ENCODE results near the gene PCDHB16. TPM values are rescaled to one million over a fixed set of nuclear protein-coding genes. Genes with fewer than 3 reads are reported as not detected.
"Not testable (repeated sequence)": the region's sequence is repeated elsewhere in the genome, so short reads cannot be mapped to it uniquely, and the experiment has no call there.

The PCDHB16 gene
- 0.03 and 0.07 TPM in 2 replicates for total RNA-seq (2014; rRNA removed; shearing (Covaris generic))

GRCh38 chr5:141182248-141182647 lies at the start of gene PCDHB16:
Gene PCDHB16, plus strand, starts transcription at chr5:141182387. Its CDS starts 173 bp downstream, at chr5:141182560.
- Histone ChIP-seq H3K36me3 (replicated peaks; ENCODE audit: control insufficient read depth, insufficient read depth, low read length) (no peaks in the 10 kb centered on the region), H3K4me3 (ENCODE audit: insufficient read depth, low read depth, low read length) (no peak within 1 kb of the TSS), H3K27me3 (ENCODE audit: control insufficient read depth, insufficient read depth, low read length) (no peaks in the 10 kb centered on the region)
- peak; percentile 81 for DNase-seq

- H3K27me3 ChIP-seq (ENCODE audit: control insufficient read depth, insufficient read depth, low read length) = no peaks in the 10 kb centered on the region
- peak; percentile 53 for DNase-seq
- H3K4me3 ChIP-seq (ENCODE audit: insufficient read depth, low read depth, low read length) = peak within 1 kb of the TSS; percentile 44; the same call in 1 of the 2 replicates
- no peaks in the 10 kb centered on the region for H3K36me3 ChIP-seq (replicated peaks; ENCODE audit: control insufficient read depth, insufficient read depth, low read length)
These were observed 47.0 kb upstream of the PCDHB16 start, which contains the start of gene PCDHB5 for GRCh38 chr5:141135030-141135717. Gene PCDHB5, plus strand, starts transcription at chr5:141135206. Its CDS starts 229 bp downstream, at chr5:141135435.

GRCh38 chr5:141135718-141136266 lies 46.4 kb upstream of the PCDHB16 start:
- Histone ChIP-seq H3K4me3 (ENCODE audit: insufficient read depth, low read depth, low read length) (peak overlapping the region; percentile 44; the same call in 1 of the 2 replicates), H3K36me3 (replicated peaks; ENCODE audit: control insufficient read depth, insufficient read depth, low read length) (no peaks in the 10 kb centered on the region), H3K27me3 (ENCODE audit: control insufficient read depth, insufficient read depth, low read length) (no peaks in the 10 kb centered on the region)
- DNase-seq = no peak

- H3K36me3 ChIP-seq (replicated peaks; ENCODE audit: control insufficient read depth, insufficient read depth, low read length); H3K4me3 ChIP-seq (ENCODE audit: insufficient read depth, low read depth, low read length); H3K27me3 ChIP-seq (ENCODE audit: control insufficient read depth, insufficient read depth, low read length); DNase-seq: not testable (repeated sequence)
These were observed 44.8 kb upstream of the PCDHB16 start for GRCh38 chr5:141137346-141137745.

- Histone ChIP-seq H3K27me3 (ENCODE audit: control insufficient read depth, insufficient read depth, low read length) (no peaks in the 10 kb centered on the region), H3K4me3 (ENCODE audit: insufficient read depth, low read depth, low read length) (no peak within 1 kb of the TSS)
- peak; percentile 70 for DNase-seq
These were observed 32.4 kb upstream of the PCDHB16 start, which contains the start of gene PCDHB6 for GRCh38 chr5:141149812-141150211. Gene PCDHB6, plus strand, starts transcription at chr5:141150057. Its CDS starts 201 bp downstream, at chr5:141150258.

GRCh38 chr5:141150224-141150992 lies 31.8 kb upstream of the PCDHB16 start:
- H3K36me3 ChIP-seq (replicated peaks; ENCODE audit: control insufficient read depth, insufficient read depth, low read length) = no peaks in the 10 kb centered on the region
- no peak for DNase-seq
- no peak overlapping the region for H3K4me3 ChIP-seq (ENCODE audit: insufficient read depth, low read depth, low read length)
- no peaks in the 10 kb centered on the region for H3K27me3 ChIP-seq (ENCODE audit: control insufficient read depth, insufficient read depth, low read length)

More at GRCh38 chr5:141149812-141150211, 32.4 kb upstream of the PCDHB16 start, which contains the start of gene PCDHB6:
- no peaks in the 10 kb centered on the region for H3K36me3 ChIP-seq (replicated peaks; ENCODE audit: control insufficient read depth, insufficient read depth, low read length)

- Histone ChIP-seq H3K27me3 (ENCODE audit: control insufficient read depth, insufficient read depth, low read length) (no peaks in the 10 kb centered on the region), H3K4me3 (ENCODE audit: insufficient read depth, low read depth, low read length) (no peak overlapping the region), H3K36me3 (replicated peaks; ENCODE audit: control insufficient read depth, insufficient read depth, low read length) (no peaks in the 10 kb centered on the region)
- no peak for DNase-seq
These were observed 31.2 kb upstream of the PCDHB16 start for GRCh38 chr5:141150993-141151325.

GRCh38 chr5:141151632-141152031 lies 30.6 kb upstream of the PCDHB16 start:
- not testable (repeated sequence) for H3K36me3 ChIP-seq (replicated peaks; ENCODE audit: control insufficient read depth, insufficient read depth, low read length)

GRCh38 chr5:141152096-141152495 lies 30.1 kb upstream of the PCDHB16 start:
- not testable (repeated sequence) for DNase-seq; H3K36me3 ChIP-seq (replicated peaks; ENCODE audit: control insufficient read depth, insufficient read depth, low read length)

More at GRCh38 chr5:141151632-141152031, 30.6 kb upstream of the PCDHB16 start:
- not testable (repeated sequence) for H3K4me3 ChIP-seq (ENCODE audit: insufficient read depth, low read depth, low read length); DNase-seq; H3K27me3 ChIP-seq (ENCODE audit: control insufficient read depth, insufficient read depth, low read length)

GRCh38 chr5:141155540-141156374 lies 26.4 kb upstream of the PCDHB16 start:
- Histone ChIP-seq H3K27me3 (ENCODE audit: control insufficient read depth, insufficient read depth, low read length) (no peaks in the 10 kb centered on the region), H3K4me3 (ENCODE audit: insufficient read depth, low read depth, low read length) (no peak overlapping the region), H3K36me3 (replicated peaks; ENCODE audit: control insufficient read depth, insufficient read depth, low read length) (no peaks in the 10 kb centered on the region)
- peak; percentile 67 for DNase-seq

More at GRCh38 chr5:141152096-141152495, 30.1 kb upstream of the PCDHB16 start:
- H3K27me3 ChIP-seq (ENCODE audit: control insufficient read depth, insufficient read depth, low read length); H3K4me3 ChIP-seq (ENCODE audit: insufficient read depth, low read depth, low read length): not testable (repeated sequence)

GRCh38 chr5:141157356-141157755 lies 24.8 kb upstream of the PCDHB16 start:
- not testable (repeated sequence) for DNase-seq; H3K36me3 ChIP-seq (replicated peaks; ENCODE audit: control insufficient read depth, insufficient read depth, low read length); H3K27me3 ChIP-seq (ENCODE audit: control insufficient read depth, insufficient read depth, low read length); H3K4me3 ChIP-seq (ENCODE audit: insufficient read depth, low read depth, low read length)

- H3K4me3 ChIP-seq (ENCODE audit: insufficient read depth, low read depth, low read length); H3K27me3 ChIP-seq (ENCODE audit: control insufficient read depth, insufficient read depth, low read length); H3K36me3 ChIP-seq (replicated peaks; ENCODE audit: control insufficient read depth, insufficient read depth, low read length): not testable (repeated sequence)
These were observed 24.3 kb upstream of the PCDHB16 start for GRCh38 chr5:141157901-141158300.

GRCh38 chr5:141172381-141173204 lies 9.6 kb upstream of the PCDHB16 start, which contains the start of gene PCDHB7:
Gene PCDHB7, plus strand, starts transcription at chr5:141172644. Its CDS starts 192 bp downstream, at chr5:141172836.
- no peaks in the 10 kb centered on the region for H3K27me3 ChIP-seq (ENCODE audit: control insufficient read depth, insufficient read depth, low read length)
- H3K36me3 ChIP-seq (replicated peaks; ENCODE audit: control insufficient read depth, insufficient read depth, low read length) = no peaks in the 10 kb centered on the region
- no peak within 1 kb of the TSS for H3K4me3 ChIP-seq (ENCODE audit: insufficient read depth, low read depth, low read length)
- DNase-seq = peak; percentile 76

More at GRCh38 chr5:141157901-141158300, 24.3 kb upstream of the PCDHB16 start:
- DNase-seq = not testable (repeated sequence)
